Endothelial cell of umbilical vein (primary cell): ENCODE measurements around the gene GIPC1. TPM values are rescaled to one million over a fixed set of nuclear protein-coding genes. Genes with fewer than 3 reads are reported as not detected.

Experiments
- BruUV-seq: library from RNA; stranded (reverse); fragments of 400-500 nt; replicated peaks from 2 replicates; lab custom pipeline; 2021; lab: Mats Ljungman, UMichigan
- CTCF ChIA-PET: fragments of 300-600, 350-600 bp; sonication (Branson Sonifier 250); formaldehyde crosslinking; loops from one replicate; lab custom pipeline; 2021; ENCODE audit warnings: antibody characterized with exemption, inconsistent platforms; lab: Charles Lee
- POLR2A ChIA-PET: fragments of 300-600, 350-600 bp; sonication (Branson Sonifier 250); formaldehyde crosslinking; loops from one replicate; lab custom pipeline; 2021; ENCODE audit warnings: antibody characterized with exemption, inconsistent platforms; lab: Charles Lee
- DNase-seq: peaks from one replicate; pipeline ENCODE4 v3.0.0-alpha.2; 2011; ENCODE audit warnings: low read depth, low spot score
- FAIRE-seq: peaks from 2 replicates; lab custom pipeline; 2011; peaks lifted over from hg19 to GRCh38; lab: Jason Lieb, UNC
- H2AFZ ChIP-seq: 2 replicates; pipeline ENCODE4 v1.6.0; 2012; ENCODE audit warnings: low read depth, low read length, control low read depth, inconsistent platforms
- H3K27ac ChIP-seq: 2 replicates; pipeline ENCODE4 v1.5.1; 2011; ENCODE audit warnings: low read depth, mild to moderate bottlenecking, control low read depth, low read length, moderate library complexity; ENCODE audit not compliant: insufficient read depth
- H3K27me3 ChIP-seq, 2 experiments: 2 replicates each; pipeline versions ENCODE4 v1.6.0 to v1.6.1; 2011; ENCODE audit warnings: low read length in 2 of 2, mixed read lengths in 1 of 2; ENCODE audit not compliant: control insufficient read depth in 2 of 2, insufficient read depth in 2 of 2
- H3K36me3 ChIP-seq, 2 experiments: 2 replicates in 1 of 2; 3 replicates in 1 of 2; pipeline ENCODE4 v1.5.1; 2011; ENCODE audit warnings: low read length in 2 of 2, mild to moderate bottlenecking in 1 of 2, moderate library complexity in 1 of 2; ENCODE audit not compliant: control insufficient read depth in 2 of 2, insufficient read depth in 2 of 2; ENCODE audit errors: extremely low read depth in 1 of 2
- H3K4me1 ChIP-seq: 3 replicates; pipeline ENCODE4 v1.5.1; 2011; ENCODE audit warnings: mild to moderate bottlenecking, low read length; ENCODE audit not compliant: control insufficient read depth, insufficient read depth; ENCODE audit errors: extremely low read depth
- H3K4me2 ChIP-seq: 2 replicates; pipeline ENCODE4 v1.6.1; 2011; ENCODE audit warnings: low read length, control low read depth, mixed read lengths; ENCODE audit not compliant: insufficient read depth
- H3K4me3 ChIP-seq, 3 experiments: fragments of 200-600 bp in 1 of 3; sonication (generic), shearing (Covaris generic) in 1 of 3; replicated peaks in 1 of 3; 2 replicates each; pipeline ENCODE4 v1.5.1; 2011 to 2016; ENCODE audit warnings: control low read depth in 3 of 3, low read length in 3 of 3, mild to moderate bottlenecking in 2 of 3, inconsistent platforms in 1 of 3, low read depth in 1 of 3, moderate library complexity in 1 of 3; ENCODE audit not compliant: insufficient read depth in 1 of 3
- H3K79me2 ChIP-seq: 2 replicates; pipeline ENCODE4 v1.6.0; 2012; ENCODE audit warnings: low read length, inconsistent platforms; ENCODE audit not compliant: control insufficient read depth, insufficient read depth
- H3K9ac ChIP-seq: replicated peaks from 2 replicates; pipeline ENCODE3; 2011; ENCODE audit warnings: low read length, control low read depth; ENCODE audit not compliant: insufficient read depth; ENCODE audit errors: extremely low read depth
- H3K9me1 ChIP-seq: replicated peaks from 3 replicates; pipeline ENCODE4 v1.6.0; 2011; ENCODE audit warnings: mild to moderate bottlenecking, low read length; ENCODE audit not compliant: control insufficient read depth, insufficient read depth; ENCODE audit errors: extremely low read depth
- H3K9me3 ChIP-seq: replicated peaks from 2 replicates; pipeline ENCODE4 v1.5.1; 2012; ENCODE audit warnings: low read length, inconsistent platforms; ENCODE audit not compliant: control insufficient read depth, insufficient read depth
- H4K20me1 ChIP-seq: replicated peaks from 2 replicates; pipeline ENCODE3; 2011; ENCODE audit warnings: mild to moderate bottlenecking, low read length; ENCODE audit not compliant: control insufficient read depth, insufficient read depth; ENCODE audit errors: extremely low read depth
- EZH2 ChIP-seq: IDR thresholded peaks from 2 replicates; pipeline ENCODE4 v1.6.1; 2012; ENCODE audit warnings: borderline replicate concordance, low read depth, mild to moderate bottlenecking, moderate library complexity, low read length, inconsistent platforms; ENCODE audit not compliant: severe bottlenecking
- GATA2 ChIP-seq: IDR thresholded peaks from 2 replicates; pipeline ENCODE4 v1.7.0; 2011; ENCODE audit warnings: low read depth, mild to moderate bottlenecking, moderate library complexity, mixed read lengths, low read length; ENCODE audit not compliant: insufficient read length, insufficient read depth
- JUN ChIP-seq: IDR thresholded peaks from 2 replicates; pipeline ENCODE4 v1.6.1; 2011; ENCODE audit warnings: borderline replicate concordance, low read depth; ENCODE audit not compliant: insufficient read length, insufficient read depth
- dilution Hi-C: fragments of 300-500 bp; cut with MboI; formaldehyde crosslinking; loops from one replicate; pipeline ENCODE4 v1.15.0; 2019; ENCODE audit warnings: low sequenced_read_pairs; ENCODE audit not compliant: extremely low pct_ligation_motif_present
- intact Hi-C: fragments of 100-400 bp; cut with micrococcal nuclease; formaldehyde crosslinking; loops from one replicate; pipeline ENCODE4 v1.10.0; 2022
- polyA plus RNA-seq, 4 experiments: library from polyadenylated mRNA; depleted of rRNA in 3 of 4; stranded (reverse) in 3 of 4; unstranded in 1 of 4; fragments of >200 nt; gene quantifications; 2 replicates each; pipeline versions ENCODE4 v1.2.1 to v1.2.3, GENCODE V29; 2011 to 2012; ENCODE audit warnings: missing spikeins in 1 of 4
- total RNA-seq: library from RNA; stranded (reverse); gene quantifications from 2 replicates; pipeline ENCODE4 v1.2.3, GENCODE V29; 2021
- TF ChIP-seq, protein P1 (sequence below), 2 donors: IDR thresholded peaks; 1 replicate in 1 of 2; 2 replicates in 1 of 2; pipeline ENCODE4 v1.5.1; 2011; ENCODE audit warnings: low read length in 2 of 2, mild to moderate bottlenecking in 2 of 2, moderate library complexity in 2 of 2, control low read depth in 1 of 2, inconsistent platforms in 1 of 2, low read depth in 1 of 2; ENCODE audit not compliant: insufficient read depth in 1 of 2; ENCODE audit errors: extremely low read depth in 1 of 2

GIPC1 gene
- total and polyA plus RNA-seq, 2 donors (not counting 3 experiments of a cell fraction or from before 2014, with no cell fraction given), result 108 to 141 TPM

DNA sequence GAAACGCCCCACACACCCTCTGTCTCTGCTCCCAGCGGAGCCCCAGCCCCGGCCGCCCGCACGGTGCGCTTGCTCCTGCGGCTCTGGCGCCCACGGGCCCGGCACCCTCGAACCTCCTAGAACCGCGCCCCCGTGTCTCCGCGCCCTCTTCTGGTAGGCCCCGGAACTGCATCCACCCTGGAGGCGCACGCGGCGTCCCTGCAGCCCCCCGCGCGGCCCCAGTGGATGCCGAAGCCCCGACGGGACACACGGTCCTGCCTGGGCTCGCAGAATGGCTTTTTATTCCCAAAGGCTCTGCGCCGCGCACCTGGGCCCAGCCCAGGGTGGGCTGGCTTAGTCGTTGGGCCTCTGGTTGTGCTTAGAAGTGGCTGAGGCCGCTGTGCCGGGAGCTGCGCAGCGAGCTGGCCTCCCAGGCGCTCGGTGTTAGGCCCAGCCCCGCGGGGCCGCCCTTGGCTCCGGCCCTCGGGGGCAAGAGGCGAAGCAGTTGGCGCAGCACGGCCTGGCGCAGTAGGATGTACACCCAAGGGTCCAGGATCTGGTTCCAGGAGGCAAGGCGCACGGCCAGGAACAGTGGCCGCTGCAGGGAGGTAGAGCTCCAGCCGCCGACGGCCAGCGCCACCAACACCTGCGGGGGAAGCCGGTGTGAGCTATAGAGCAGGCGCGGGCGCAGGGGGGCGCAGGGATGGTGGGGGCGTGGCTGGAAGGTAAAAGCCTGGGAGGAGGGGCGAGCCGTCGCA, 23.6 kb downstream of the GIPC1 start:
- no peak overlapping the region for H3K4me3 ChIP-seq
- no TSS peak for BruUV-seq

More for the DNA sequence above, 23.6 kb downstream of the GIPC1 start:
- Histone ChIP-seq H3K9me3 (no peaks in the 10 kb centered on the region), H3K4me2 (peak overlapping the region; percentile 32), H3K27ac (no peak overlapping the region), H3K9me1 (no peaks in the 10 kb centered on the region), H3K9ac (no peak overlapping the region), H3K27me3 (no peaks in the 10 kb centered on the region), H3K79me2 (no peaks in the 10 kb centered on the region), H3K4me1 (peaks cover 24% of the 10 kb centered on the region), H2AFZ (no peak overlapping the region), H4K20me1 (no peaks in the 10 kb centered on the region), H3K36me3 (peaks cover 4 to 23% of the 10 kb centered on the region in 2 experiments)
- no peak for FAIRE-seq
- dilution Hi-C loops, result no loop called here
- ChIA-PET POLR2A (no interaction called here), CTCF (interaction anchor here (0.8 to 2.5 kb wide), 20 partner anchors 8 to 336 kb away, joined by 3 to 23 read pairs (median 6); partner anchors contain the start of genes ASF1B, DDX39A, DNAJB1 and GIPC1)
- no peak for TF ChIP-seq GATA2
- TF ChIP-seq, protein P1, sequence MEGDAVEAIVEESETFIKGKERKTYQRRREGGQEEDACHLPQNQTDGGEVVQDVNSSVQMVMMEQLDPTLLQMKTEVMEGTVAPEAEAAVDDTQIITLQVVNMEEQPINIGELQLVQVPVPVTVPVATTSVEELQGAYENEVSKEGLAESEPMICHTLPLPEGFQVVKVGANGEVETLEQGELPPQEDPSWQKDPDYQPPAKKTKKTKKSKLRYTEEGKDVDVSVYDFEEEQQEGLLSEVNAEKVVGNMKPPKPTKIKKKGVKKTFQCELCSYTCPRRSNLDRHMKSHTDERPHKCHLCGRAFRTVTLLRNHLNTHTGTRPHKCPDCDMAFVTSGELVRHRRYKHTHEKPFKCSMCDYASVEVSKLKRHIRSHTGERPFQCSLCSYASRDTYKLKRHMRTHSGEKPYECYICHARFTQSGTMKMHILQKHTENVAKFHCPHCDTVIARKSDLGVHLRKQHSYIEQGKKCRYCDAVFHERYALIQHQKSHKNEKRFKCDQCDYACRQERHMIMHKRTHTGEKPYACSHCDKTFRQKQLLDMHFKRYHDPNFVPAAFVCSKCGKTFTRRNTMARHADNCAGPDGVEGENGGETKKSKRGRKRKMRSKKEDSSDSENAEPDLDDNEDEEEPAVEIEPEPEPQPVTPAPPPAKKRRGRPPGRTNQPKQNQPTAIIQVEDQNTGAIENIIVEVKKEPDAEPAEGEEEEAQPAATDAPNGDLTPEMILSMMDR (IDR thresholded peaks at IDR 0.05; ENCODE audit: extremely low read depth in 1 of 2, insufficient read depth in 1 of 2, low read depth in 1 of 2, low read length in 2 of 2), result peak; percentile 96 to 97
- no peak for TF ChIP-seq JUN
- TF ChIP-seq EZH2, result peak; percentile 59
- DNase-seq, result peak; percentile 51
- intact Hi-C loops, result loop anchor here (1.0 to 5.0 kb wide), 2 partner anchors 38 to 325 kb away; no protein-coding TSS in a partner anchor
